ENCODE data around the gene LAMA1. TPM values are rescaled to one million over a fixed set of nuclear protein-coding genes. Genes with fewer than 3 reads are reported as not detected.

Gene LAMA1
- total RNA-seq, 2 experiments from 2014 or later, result not detected

GRCh38 chr18:7049951-7050350, 67.6 kb downstream of the LAMA1 start:
- Mint-ChIP-seq H3K27me3 (no peaks in the 10 kb centered on the region), H3K4me1 (no peaks in the 10 kb centered on the region), H3K9me3 (no peaks in the 10 kb centered on the region), H3K27ac (no peak overlapping the region), H3K36me3 (no peaks in the 10 kb centered on the region), H3K4me3 (no peak overlapping the region)
- POLR2A ChIA-PET, result no interaction called here
- ATAC-seq (ENCODE audit: low read depth) (no peak), DNase-seq (no peak)

GRCh38 chr18:7048081-7048480, 69.5 kb downstream of the LAMA1 start:
- POLR2A ChIA-PET, result no interaction called here
- H3K36me3 Mint-ChIP-seq, result no peaks in the 10 kb centered on the region
- no peaks in the 10 kb centered on the region for H3K9me3 Mint-ChIP-seq
- no peaks in the 10 kb centered on the region for H3K4me1 Mint-ChIP-seq
- ATAC-seq (ENCODE audit: low read depth), result no peak
- no peak overlapping the region for H3K27ac Mint-ChIP-seq
- no peak for DNase-seq
- no peak overlapping the region for H3K4me3 Mint-ChIP-seq
- H3K27me3 Mint-ChIP-seq, result no peaks in the 10 kb centered on the region

- Mint-ChIP-seq H3K27ac (no peak overlapping the region), H3K27me3 (no peaks in the 10 kb centered on the region), H3K4me1 (no peaks in the 10 kb centered on the region), H3K4me3 (no peak overlapping the region), H3K36me3 (no peaks in the 10 kb centered on the region), H3K9me3 (no peaks in the 10 kb centered on the region)
- POLR2A ChIA-PET, result no interaction called here
- ATAC-seq (ENCODE audit: low read depth) (no peak), DNase-seq (no peak)
Observed at GRCh38 chr18:7047336-7047735, 70.3 kb downstream of the LAMA1 start.

GRCh38 chr18:7038330-7038851, 79.2 kb downstream of the LAMA1 start:
- no peak overlapping the region for H3K4me3 Mint-ChIP-seq
- H3K4me1 Mint-ChIP-seq, result no peaks in the 10 kb centered on the region
- H3K9me3 Mint-ChIP-seq, result peaks cover 3% of the 10 kb centered on the region
- ATAC-seq (ENCODE audit: low read depth) (no peak), DNase-seq (no peak)
- H3K27ac Mint-ChIP-seq, result no peak overlapping the region
- no peaks in the 10 kb centered on the region for H3K27me3 Mint-ChIP-seq
- POLR2A ChIA-PET, result no interaction called here
- H3K36me3 Mint-ChIP-seq, result no peaks in the 10 kb centered on the region

- no peak for ATAC-seq (ENCODE audit: low read depth)
- Mint-ChIP-seq H3K4me1 (no peaks in the 10 kb centered on the region), H3K27me3 (no peaks in the 10 kb centered on the region), H3K36me3 (no peaks in the 10 kb centered on the region), H3K4me3 (no peak overlapping the region), H3K9me3 (peaks cover 3% of the 10 kb centered on the region), H3K27ac (no peak overlapping the region)
- POLR2A ChIA-PET, result no interaction called here
- no peak for DNase-seq
Observed at GRCh38 chr18:7037470-7037869, 80.1 kb downstream of the LAMA1 start.

GRCh38 chr18:7035807-7036206, 81.8 kb downstream of the LAMA1 start:
- Mint-ChIP-seq H3K27me3 (no peaks in the 10 kb centered on the region), H3K36me3 (no peaks in the 10 kb centered on the region), H3K27ac (no peak overlapping the region), H3K4me1 (no peaks in the 10 kb centered on the region), H3K4me3 (no peak overlapping the region), H3K9me3 (peaks cover 3% of the 10 kb centered on the region)
- ATAC-seq (ENCODE audit: low read depth), result no peak
- DNase-seq, result no peak
- POLR2A ChIA-PET, result no interaction called here

- H3K9me3 Mint-ChIP-seq, result peaks cover 3% of the 10 kb centered on the region
- no peak overlapping the region for H3K4me3 Mint-ChIP-seq
Observed at GRCh38 chr18:7034924-7035323, 82.7 kb downstream of the LAMA1 start.

GRCh38 chr18:7032537-7032936, 85.1 kb downstream of the LAMA1 start:
- Mint-ChIP-seq H3K27me3 (no peaks in the 10 kb centered on the region), H3K4me1 (no peaks in the 10 kb centered on the region)
- no peak for ATAC-seq (ENCODE audit: low read depth)

More at GRCh38 chr18:7034924-7035323, 82.7 kb downstream of the LAMA1 start:
- ATAC-seq (ENCODE audit: low read depth) (no peak), DNase-seq (no peak)
- no peaks in the 10 kb centered on the region for H3K27me3 Mint-ChIP-seq
- POLR2A ChIA-PET, result no interaction called here
- H3K4me1 Mint-ChIP-seq, result no peaks in the 10 kb centered on the region
- H3K36me3 Mint-ChIP-seq, result no peaks in the 10 kb centered on the region
- no peak overlapping the region for H3K27ac Mint-ChIP-seq

GRCh38 chr18:7028625-7029024, 89.0 kb downstream of the LAMA1 start:
- H3K27me3 Mint-ChIP-seq, result no peaks in the 10 kb centered on the region

More at GRCh38 chr18:7032537-7032936, 85.1 kb downstream of the LAMA1 start:
- H3K27ac Mint-ChIP-seq, result no peak overlapping the region
- H3K36me3 Mint-ChIP-seq, result no peaks in the 10 kb centered on the region
- peaks cover 3% of the 10 kb centered on the region for H3K9me3 Mint-ChIP-seq
- DNase-seq, result no peak
- no peak overlapping the region for H3K4me3 Mint-ChIP-seq
- POLR2A ChIA-PET, result no interaction called here

GRCh38 chr18:7025194-7025593, 92.4 kb downstream of the LAMA1 start:
- Mint-ChIP-seq H3K27me3 (no peaks in the 10 kb centered on the region), H3K4me3 (no peak overlapping the region), H3K36me3 (no peaks in the 10 kb centered on the region), H3K27ac (no peak overlapping the region), H3K4me1 (no peaks in the 10 kb centered on the region), H3K9me3 (no peaks in the 10 kb centered on the region)
- no peak for DNase-seq
- ATAC-seq (ENCODE audit: low read depth), result no peak
- POLR2A ChIA-PET, result no interaction called here

More at GRCh38 chr18:7028625-7029024, 89.0 kb downstream of the LAMA1 start:
- no peak overlapping the region for H3K4me3 Mint-ChIP-seq
- POLR2A ChIA-PET, result no interaction called here
- H3K4me1 Mint-ChIP-seq, result no peaks in the 10 kb centered on the region
- ATAC-seq (ENCODE audit: low read depth), result no peak
- no peak for DNase-seq
- H3K9me3 Mint-ChIP-seq, result no peaks in the 10 kb centered on the region
- H3K27ac Mint-ChIP-seq, result no peak overlapping the region
- no peaks in the 10 kb centered on the region for H3K36me3 Mint-ChIP-seq

- POLR2A ChIA-PET, result no interaction called here
- Mint-ChIP-seq H3K4me3 (no peak overlapping the region), H3K27me3 (no peaks in the 10 kb centered on the region)
Observed at GRCh38 chr18:7023581-7023980, 94.0 kb downstream of the LAMA1 start.

GRCh38 chr18:7023063-7023580, 94.5 kb downstream of the LAMA1 start:
- no peaks in the 10 kb centered on the region for H3K27me3 Mint-ChIP-seq
- ATAC-seq (ENCODE audit: low read depth) (no peak), DNase-seq (no peak)
- no peaks in the 10 kb centered on the region for H3K9me3 Mint-ChIP-seq
- H3K4me3 Mint-ChIP-seq, result no peak overlapping the region
- no peaks in the 10 kb centered on the region for H3K4me1 Mint-ChIP-seq
- POLR2A ChIA-PET, result no interaction called here
- H3K27ac Mint-ChIP-seq, result no peak overlapping the region
- H3K36me3 Mint-ChIP-seq, result no peaks in the 10 kb centered on the region

More at GRCh38 chr18:7023581-7023980, 94.0 kb downstream of the LAMA1 start:
- H3K4me1 Mint-ChIP-seq, result no peaks in the 10 kb centered on the region
- H3K27ac Mint-ChIP-seq, result no peak overlapping the region
- no peaks in the 10 kb centered on the region for H3K9me3 Mint-ChIP-seq
- no peak for ATAC-seq (ENCODE audit: low read depth)
- no peak for DNase-seq
- H3K36me3 Mint-ChIP-seq, result no peaks in the 10 kb centered on the region

- no peak for ATAC-seq (ENCODE audit: low read depth)
- H3K36me3 Mint-ChIP-seq, result no peaks in the 10 kb centered on the region
- H3K4me1 Mint-ChIP-seq, result no peaks in the 10 kb centered on the region
- H3K27me3 Mint-ChIP-seq, result no peaks in the 10 kb centered on the region
- DNase-seq, result no peak
- H3K9me3 Mint-ChIP-seq, result no peaks in the 10 kb centered on the region
- POLR2A ChIA-PET, result no interaction called here
- H3K27ac Mint-ChIP-seq, result no peak overlapping the region
- H3K4me3 Mint-ChIP-seq, result no peak overlapping the region
Observed at GRCh38 chr18:7021994-7022840, 95.4 kb downstream of the LAMA1 start.
